Left renal pelvis (tissue), 4 donors: ENCODE data around the gene PCDHGA11. TPM values are rescaled to one million over a fixed set of nuclear protein-coding genes. Genes with fewer than 3 reads are reported as not detected.
"Not testable (repeated sequence)": the region's sequence is repeated elsewhere in the genome, so short reads cannot be mapped to it uniquely, and the experiment has no call there.

Experiments used
- DNase-seq, 4 donors: peaks; one replicate each; pipeline ENCODE4 v3.0.0-alpha.2; 2013; ENCODE audit warnings: low read depth in 4 of 4, low spot score in 3 of 4
- polyA plus RNA-seq, 4 donors: library from polyadenylated mRNA; unstranded; fragments of 120-200 nt; gene quantifications; one replicate each; pipeline ENCODE4 v1.2.1, GENCODE V29; 2013; ENCODE audit not compliant: insufficient read length in 4 of 4

PCDHGA11 gene
- polyA plus RNA-seq, 4 donors: 4.3 to 5.2 (median 4.6) TPM

DNA sequence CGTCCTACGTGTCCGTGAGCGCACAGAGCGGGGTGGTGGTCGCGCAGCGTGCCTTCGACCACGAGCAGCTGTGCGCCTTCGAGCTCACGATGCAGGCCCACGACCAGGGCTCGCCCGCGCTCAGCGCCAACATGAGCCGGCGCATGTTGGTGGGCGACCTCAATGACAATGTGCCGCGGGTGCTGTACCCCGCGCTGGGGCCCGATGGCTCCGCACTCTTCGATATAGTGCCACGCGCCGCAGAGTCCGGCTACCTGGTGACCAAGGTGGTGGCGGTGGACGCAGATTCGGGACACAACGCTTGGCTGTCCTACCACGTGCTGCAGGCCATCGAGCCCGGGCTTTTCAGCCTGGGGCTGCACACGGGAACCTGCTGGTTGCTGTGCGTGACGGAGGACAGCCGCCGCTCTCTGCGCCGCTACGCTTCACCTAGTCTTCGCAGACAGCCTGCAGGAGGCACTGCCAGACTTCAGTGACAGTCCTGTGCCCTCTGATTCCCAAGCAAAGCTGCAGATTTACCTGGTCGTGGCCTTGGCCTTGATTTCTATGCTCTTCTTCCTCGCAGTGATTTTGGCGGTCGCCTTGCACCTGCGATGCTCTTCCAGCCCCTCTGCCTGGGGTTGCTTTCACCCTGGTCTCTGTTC lies 7.1 kb downstream of the PCDHGA11 start:
- no peak for DNase-seq

DNA sequence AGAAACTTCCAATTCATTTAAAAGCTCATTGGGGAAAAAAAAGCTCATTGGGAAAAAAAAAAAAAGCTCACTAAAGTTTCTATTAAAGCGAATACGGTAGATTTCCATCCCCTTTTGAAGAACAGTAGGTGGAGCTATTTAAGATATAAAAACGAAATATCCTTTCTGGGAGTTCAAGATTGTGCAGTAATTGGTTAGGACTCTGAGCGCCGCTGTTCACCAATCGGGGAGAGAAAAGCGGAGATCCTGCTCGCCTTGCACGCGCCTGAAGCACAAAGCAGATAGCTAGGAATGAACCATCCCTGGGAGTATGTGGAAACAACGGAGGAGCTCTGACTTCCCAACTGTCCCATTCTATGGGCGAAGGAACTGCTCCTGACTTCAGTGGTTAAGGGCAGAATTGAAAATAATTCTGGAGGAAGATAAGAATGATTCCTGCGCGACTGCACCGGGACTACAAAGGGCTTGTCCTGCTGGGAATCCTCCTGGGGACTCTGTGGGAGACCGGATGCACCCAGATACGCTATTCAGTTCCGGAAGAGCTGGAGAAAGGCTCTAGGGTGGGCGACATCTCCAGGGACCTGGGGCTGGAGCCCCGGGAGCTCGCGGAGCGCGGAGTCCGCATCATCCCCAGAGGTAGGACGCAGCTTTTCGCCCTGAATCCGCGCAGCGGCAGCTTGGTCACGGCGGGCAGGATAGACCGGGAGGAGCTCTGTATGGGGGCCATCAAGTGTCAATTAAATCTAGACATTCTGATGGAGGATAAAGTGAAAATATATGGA lies 9.7 kb downstream of the PCDHGA11 start, which contains the start of gene PCDHGA12:
TSS of gene PCDHGA12 (plus strand) at position 176 of the 782 bp plus-strand sequence. CDS start at position 429, 253 bp downstream.
- DNase-seq: no peak

DNA sequence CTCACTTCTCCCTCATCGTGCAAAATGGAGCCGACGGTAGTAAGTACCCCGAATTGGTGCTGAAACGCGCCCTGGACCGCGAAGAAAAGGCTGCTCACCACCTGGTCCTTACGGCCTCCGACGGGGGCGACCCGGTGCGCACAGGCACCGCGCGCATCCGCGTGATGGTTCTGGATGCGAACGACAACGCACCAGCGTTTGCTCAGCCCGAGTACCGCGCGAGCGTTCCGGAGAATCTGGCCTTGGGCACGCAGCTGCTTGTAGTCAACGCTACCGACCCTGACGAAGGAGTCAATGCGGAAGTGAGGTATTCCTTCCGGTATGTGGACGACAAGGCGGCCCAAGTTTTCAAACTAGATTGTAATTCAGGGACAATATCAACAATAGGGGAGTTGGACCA lies 10.4 kb downstream of the PCDHGA11 start:
- no peak for DNase-seq

DNA sequence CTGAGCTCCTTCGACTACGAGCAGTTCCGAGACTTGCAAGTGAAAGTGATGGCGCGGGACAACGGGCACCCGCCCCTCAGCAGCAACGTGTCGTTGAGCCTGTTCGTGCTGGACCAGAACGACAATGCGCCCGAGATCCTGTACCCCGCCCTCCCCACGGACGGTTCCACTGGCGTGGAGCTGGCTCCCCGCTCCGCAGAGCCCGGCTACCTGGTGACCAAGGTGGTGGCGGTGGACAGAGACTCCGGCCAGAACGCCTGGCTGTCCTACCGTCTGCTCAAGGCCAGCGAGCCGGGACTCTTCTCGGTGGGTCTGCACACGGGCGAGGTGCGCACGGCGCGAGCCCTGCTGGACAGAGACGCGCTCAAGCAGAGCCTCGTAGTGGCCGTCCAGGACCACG lies 11.5 kb downstream of the PCDHGA11 start:
- DNase-seq: not testable (repeated sequence)

DNA sequence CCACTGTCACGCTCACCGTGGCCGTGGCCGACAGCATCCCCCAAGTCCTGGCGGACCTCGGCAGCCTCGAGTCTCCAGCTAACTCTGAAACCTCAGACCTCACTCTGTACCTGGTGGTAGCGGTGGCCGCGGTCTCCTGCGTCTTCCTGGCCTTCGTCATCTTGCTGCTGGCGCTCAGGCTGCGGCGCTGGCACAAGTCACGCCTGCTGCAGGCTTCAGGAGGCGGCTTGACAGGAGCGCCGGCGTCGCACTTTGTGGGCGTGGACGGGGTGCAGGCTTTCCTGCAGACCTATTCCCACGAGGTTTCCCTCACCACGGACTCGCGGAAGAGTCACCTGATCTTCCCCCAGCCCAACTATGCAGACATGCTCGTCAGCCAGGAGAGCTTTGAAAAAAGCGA lies 11.9 kb downstream of the PCDHGA11 start:
- not testable (repeated sequence) for DNase-seq

DNA sequence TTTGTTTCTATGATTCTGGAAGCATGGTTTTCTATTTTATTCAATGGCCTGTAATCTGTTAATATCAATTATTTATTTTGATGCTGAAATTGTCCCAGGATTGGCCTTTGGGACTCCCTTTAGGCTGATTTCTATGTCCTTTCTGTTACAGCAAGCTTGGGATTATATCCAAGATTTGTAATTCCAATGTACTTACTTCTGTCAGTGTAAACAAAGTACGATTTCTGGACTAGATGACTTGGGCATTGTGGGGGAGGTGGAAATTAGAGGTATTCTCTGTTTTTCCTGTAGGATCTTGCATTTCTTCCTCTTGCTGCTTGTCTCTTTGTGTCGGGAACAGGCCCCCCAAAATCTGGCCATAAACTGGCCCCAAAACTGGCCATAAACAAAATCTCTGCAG lies 13.2 kb downstream of the PCDHGA11 start:
- DNase-seq: no peak

DNA sequence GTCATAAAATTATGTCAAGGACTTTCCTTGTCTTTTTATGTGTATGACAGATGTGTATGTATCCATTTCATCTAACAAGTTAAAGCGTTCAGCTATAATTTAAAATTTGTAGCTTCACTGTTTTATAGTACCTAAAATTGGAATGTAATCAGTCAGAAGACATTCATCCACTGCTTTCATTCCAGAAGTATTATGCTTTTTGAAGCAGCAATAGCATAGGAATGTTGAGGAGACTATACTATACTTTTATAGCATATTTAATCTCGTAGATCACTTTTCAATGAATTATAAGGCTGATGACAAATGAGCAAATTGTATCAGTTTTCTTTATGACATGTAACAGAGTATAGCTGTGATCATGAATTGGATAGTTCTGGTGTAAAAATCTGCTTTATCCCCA lies 16.4 kb downstream of the PCDHGA11 start:
- DNase-seq: no peak

DNA sequence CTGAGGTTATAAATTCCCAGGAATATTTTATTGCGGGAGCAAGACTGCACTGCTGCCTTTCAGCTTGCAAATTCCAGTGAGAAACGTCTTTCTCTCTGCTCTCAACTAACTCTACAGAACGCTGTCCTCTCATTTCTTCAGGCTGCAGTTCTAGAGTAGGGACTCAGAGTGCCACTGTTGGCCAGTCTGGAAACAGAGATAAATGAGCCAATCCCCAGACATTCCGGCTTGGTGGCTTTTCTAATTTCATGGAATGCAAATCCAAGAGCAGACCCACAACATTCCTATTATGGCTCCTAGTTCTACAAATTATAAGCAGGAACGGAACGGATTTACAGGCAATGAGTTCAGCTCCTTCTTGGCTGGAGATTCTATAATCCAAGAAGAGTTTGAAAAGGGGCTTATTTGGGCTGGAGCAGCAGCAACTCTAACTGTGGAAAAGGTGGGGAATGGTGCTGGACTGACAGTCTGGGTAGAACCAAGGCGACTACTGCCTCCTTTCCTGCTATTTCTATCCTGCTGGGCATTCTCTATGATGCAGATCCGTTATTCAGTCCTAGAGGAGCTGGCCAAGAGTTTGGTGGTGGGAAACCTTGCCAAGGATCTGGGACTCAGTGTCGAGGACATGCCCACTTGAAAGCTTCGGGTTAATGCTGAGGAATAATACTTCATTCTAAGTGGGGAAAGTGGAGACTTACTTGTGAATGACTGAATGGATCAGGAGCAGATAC lies 18.7 kb downstream of the PCDHGA11 start:
- DNase-seq: no peak

DNA sequence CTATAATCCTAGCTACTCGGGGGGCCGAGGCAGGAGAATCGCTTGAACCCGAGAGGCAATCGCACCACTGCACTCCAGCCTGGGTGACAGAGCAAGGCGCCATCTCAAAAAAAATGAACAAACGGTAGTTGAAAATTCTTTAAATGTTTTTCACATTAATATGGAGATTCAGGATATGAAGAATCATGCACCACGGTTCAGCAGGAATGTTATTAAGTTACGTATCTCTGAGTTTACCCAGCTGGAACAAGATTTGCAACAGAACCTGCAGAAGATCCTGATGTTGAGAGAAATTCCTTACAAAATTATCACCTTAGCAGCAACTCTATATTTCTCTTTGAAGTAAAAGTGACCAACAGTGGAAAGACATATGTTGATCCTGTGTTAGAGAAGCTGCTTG lies 19.5 kb downstream of the PCDHGA11 start:
- no peak for DNase-seq

DNA sequence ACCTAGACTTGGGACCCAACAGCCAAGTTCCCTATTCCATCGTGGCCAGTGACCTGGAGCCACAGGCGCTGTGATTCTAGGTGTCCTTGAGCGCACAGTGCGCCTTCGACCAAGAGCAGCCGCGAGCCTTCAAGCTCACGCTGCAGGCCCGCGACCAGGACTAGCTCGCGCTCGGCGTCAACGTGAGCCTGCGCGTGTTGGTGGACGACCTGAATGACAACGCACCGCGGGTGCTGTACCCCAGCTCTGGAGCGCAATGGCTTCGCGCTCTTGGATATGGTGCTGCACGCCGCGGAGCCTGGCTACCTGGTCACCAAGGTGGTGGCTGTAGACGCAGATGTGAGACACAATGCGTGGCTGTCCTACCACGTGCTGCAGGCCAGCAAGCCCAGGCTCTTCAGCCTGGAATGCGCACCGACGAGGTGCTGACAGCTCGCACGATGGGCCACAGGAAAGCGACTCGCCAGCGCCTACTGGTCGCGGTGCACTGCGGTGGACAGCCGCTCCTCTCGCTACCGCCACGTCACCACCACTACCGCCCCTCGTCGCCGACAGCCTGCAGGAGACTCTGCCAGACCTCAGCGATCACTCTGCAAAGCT lies 20.8 kb downstream of the PCDHGA11 start:
- DNase-seq: no peak

DNA sequence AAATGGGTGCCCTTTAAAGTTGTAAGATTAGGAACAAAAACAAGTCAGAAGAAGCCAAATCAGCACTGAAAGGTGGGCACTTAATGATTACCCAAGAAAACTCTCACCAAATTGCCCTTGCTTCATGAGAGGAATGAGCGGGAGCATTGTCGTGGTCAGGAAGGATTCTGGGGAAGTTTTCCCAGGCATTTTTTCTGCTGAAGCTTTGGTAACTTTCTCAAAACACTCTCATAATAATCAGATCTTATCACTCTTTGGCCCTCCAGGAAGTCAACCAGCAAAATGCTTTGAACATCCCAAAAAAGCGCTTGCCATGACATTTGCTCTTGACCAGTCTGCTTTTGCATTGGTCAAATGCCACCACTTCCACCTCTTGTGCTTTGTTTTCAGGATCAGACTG lies 44.5 kb downstream of the PCDHGA11 start:
- DNase-seq: no peak

Other genes with a start within 250 kb of the PCDHGA11 start
- gene PCDHB7, start 248.4 kb upstream of the PCDHGA11 start, polyA plus RNA-seq: 1 to 10 TPM; 4.0 to 7.9 (median 5.6) TPM
- 1 to 10 TPM; 1.2 to 3.5 (median 2.7) TPM for gene PCDHB8, start 243.3 kb upstream of the PCDHGA11 start, polyA plus RNA-seq
- gene PCDHB16, start 238.7 kb upstream of the PCDHGA11 start, polyA plus RNA-seq: 1 to 10 TPM; 4.9 to 8.4 (median 5.7) TPM
- 1 to 10 TPM; 3.7 to 5.1 (median 4.5) TPM for gene PCDHB9, start 233.9 kb upstream of the PCDHGA11 start, polyA plus RNA-seq
- 10 to 100 TPM in 2 of 4 donors, 1 to 10 TPM in 2; 5.4 to 11.3 (median 8.3) TPM for gene PCDHB10, start 228.7 kb upstream of the PCDHGA11 start, polyA plus RNA-seq
- 1 to 10 TPM; 4.9 to 7.0 (median 6.5) TPM for gene PCDHB11, start 221.4 kb upstream of the PCDHGA11 start, polyA plus RNA-seq
- gene PCDHB12, start 212.3 kb upstream of the PCDHGA11 start, polyA plus RNA-seq: 1 to 10 TPM; 4.9 to 8.6 (median 5.5) TPM
- gene PCDHB13, start 207.1 kb upstream of the PCDHGA11 start, polyA plus RNA-seq: 1 to 10 TPM; 5.5 to 8.1 (median 5.9) TPM
- gene PCDHB14, start 197.7 kb upstream of the PCDHGA11 start, polyA plus RNA-seq: 10 to 100 TPM in 3 of 4 donors, 1 to 10 TPM in 1; 9.9 to 13.5 (median 10.6) TPM
- 10 to 100 TPM; 14.7 to 17.6 (median 16.6) TPM for gene PCDHB15, start 175.7 kb upstream of the PCDHGA11 start, polyA plus RNA-seq
- under 1 TPM in 1 of 4 donors, not detected in 3; 0.17 TPM for gene SLC25A2, start 117.0 kb upstream of the PCDHGA11 start, polyA plus RNA-seq
- 100 to 1,000 TPM; 142 to 184 (median 157) TPM for gene TAF7, start 100.3 kb upstream of the PCDHGA11 start, polyA plus RNA-seq
- 1 to 10 TPM in 1 of 4 donors, under 1 TPM in 3; 0.47 to 1.1 (median 0.84) TPM for gene PCDHGA1, start 90.5 kb upstream of the PCDHGA11 start, polyA plus RNA-seq
- gene PCDHGA2, start 82.3 kb upstream of the PCDHGA11 start, polyA plus RNA-seq: 10 to 100 TPM in 1 of 4 donors, 1 to 10 TPM in 3; 5.0 to 12.8 (median 7.0) TPM
- gene PCDHGA3, start 77.2 kb upstream of the PCDHGA11 start, polyA plus RNA-seq: 1 to 10 TPM; 2.3 to 6.2 (median 3.8) TPM
- 1 to 10 TPM; 1.7 to 2.1 (median 1.9) TPM for gene PCDHGB1, start 71.0 kb upstream of the PCDHGA11 start, polyA plus RNA-seq
- 1 to 10 TPM; 2.3 to 4.6 (median 2.4) TPM for gene PCDHGA4, start 66.0 kb upstream of the PCDHGA11 start, polyA plus RNA-seq
- 1 to 10 TPM; 3.5 to 5.2 (median 3.8) TPM for gene PCDHGB2, start 61.1 kb upstream of the PCDHGA11 start, polyA plus RNA-seq
- gene PCDHGA5, start 56.9 kb upstream of the PCDHGA11 start, polyA plus RNA-seq: 1 to 10 TPM; 2.2 to 6.1 (median 2.6) TPM
- 1 to 10 TPM; 1.5 to 2.8 (median 2.3) TPM for gene PCDHGB3, start 50.8 kb upstream of the PCDHGA11 start, polyA plus RNA-seq
- gene PCDHGA6, start 47.2 kb upstream of the PCDHGA11 start, polyA plus RNA-seq: 10 to 100 TPM in 1 of 4 donors, 1 to 10 TPM in 3; 4.9 to 11.1 (median 7.1) TPM
- 1 to 10 TPM; 1.8 to 2.5 (median 2.1) TPM for gene PCDHGA7, start 38.3 kb upstream of the PCDHGA11 start, polyA plus RNA-seq
- 1 to 10 TPM; 5.0 to 7.4 (median 5.5) TPM for gene PCDHGB4, start 33.4 kb upstream of the PCDHGA11 start, polyA plus RNA-seq
- gene PCDHGA8, start 28.4 kb upstream of the PCDHGA11 start, polyA plus RNA-seq: under 1 TPM; 0.40 to 0.56 (median 0.44) TPM
- gene PCDHGB5, start 23.1 kb upstream of the PCDHGA11 start, polyA plus RNA-seq: 10 to 100 TPM in 1 of 4 donors, 1 to 10 TPM in 3; 9.6 to 10.3 (median 9.8) TPM
- 10 to 100 TPM in 1 of 4 donors, 1 to 10 TPM in 3; 4.9 to 10.1 (median 6.6) TPM for gene PCDHGA9, start 18.3 kb upstream of the PCDHGA11 start, polyA plus RNA-seq
- gene PCDHGB6, start 13.0 kb upstream of the PCDHGA11 start, polyA plus RNA-seq: 10 to 100 TPM in 1 of 4 donors, 1 to 10 TPM in 3; 6.2 to 12.1 (median 8.4) TPM
- 1 to 10 TPM; 3.1 to 4.7 (median 3.5) TPM for gene PCDHGA10, start 8.1 kb upstream of the PCDHGA11 start, polyA plus RNA-seq
- 10 to 100 TPM; 13.7 to 16.9 (median 16.3) TPM for gene PCDHGB7, start 3.4 kb upstream of the PCDHGA11 start, polyA plus RNA-seq
- 1 to 10 TPM; 1.4 to 2.1 (median 1.7) TPM for gene PCDHGA12, start 9.5 kb downstream of the PCDHGA11 start, polyA plus RNA-seq
- 100 to 1,000 TPM in 3 of 4 donors, 10 to 100 TPM in 1; 98.1 to 164 (median 115) TPM for gene PCDHGC3, start 54.9 kb downstream of the PCDHGA11 start, polyA plus RNA-seq
- 1 to 10 TPM; 2.7 to 3.1 (median 2.9) TPM for gene PCDHGC4, start 64.0 kb downstream of the PCDHGA11 start, polyA plus RNA-seq
- gene PCDHGC5, start 68.0 kb downstream of the PCDHGA11 start, polyA plus RNA-seq: 1 to 10 TPM in 1 of 4 donors, under 1 TPM in 3; 0.24 to 1.0 (median 0.38) TPM
- 10 to 100 TPM; 43.8 to 81.2 (median 61.9) TPM for gene DIAPH1, start 197.9 kb downstream of the PCDHGA11 start, polyA plus RNA-seq
- 100 to 1,000 TPM in 2 of 4 donors, 10 to 100 TPM in 2; 89.9 to 112 (median 97.5) TPM for gene HDAC3, start 215.8 kb downstream of the PCDHGA11 start, polyA plus RNA-seq
- 1 to 10 TPM in 1 of 4 donors, under 1 TPM in 3; 0.57 to 1.3 (median 0.75) TPM for gene RELL2, start 215.9 kb downstream of the PCDHGA11 start, polyA plus RNA-seq
- 10 to 100 TPM; 12.9 to 18.3 (median 14.9) TPM for gene FCHSD1, start 230.4 kb downstream of the PCDHGA11 start, polyA plus RNA-seq